ENCODE results near the gene FAM81A. TPM values are rescaled to one million over a fixed set of nuclear protein-coding genes. Genes with fewer than 3 reads are reported as not detected.
"Not testable (repeated sequence)": the region's sequence is repeated elsewhere in the genome, so short reads cannot be mapped to it uniquely, and the experiment has no call there.

The FAM81A gene
- total and polyA plus RNA-seq, 8 donors = 1.9 to 5.0 (median 3.2) TPM

GRCh38 chr15:59396679-59397078, 41.3 kb upstream of the FAM81A start:
- Histone ChIP-seq H3K4me3 (no peak overlapping the region), H3K36me3 (no peaks in the 10 kb centered on the region), H3K27ac (no peak overlapping the region), H3K9me3 (no peaks in the 10 kb centered on the region), H3K4me1 (peaks cover 0 to 9% of the 10 kb centered on the region in 2 donors), H3K27me3 (no peaks in the 10 kb centered on the region)
- TF ChIP-seq CTCF (IDR thresholded peaks at IDR 0.05) = no peak
- no peak for ATAC-seq
- intact Hi-C loops (cut with DNase I) = no loop called here
- no peak for DNase-seq

GRCh38 chr15:59398220-59398619, 39.8 kb upstream of the FAM81A start:
- no peak for ATAC-seq
- no peak overlapping the region for H3K27ac ChIP-seq
- no peaks in the 10 kb centered on the region for H3K9me3 ChIP-seq
- no peaks in the 10 kb centered on the region for H3K27me3 ChIP-seq
- peaks cover 0 to 9% of the 10 kb centered on the region in 2 donors for H3K4me1 ChIP-seq
- no peak overlapping the region for H3K4me3 ChIP-seq
- no peaks in the 10 kb centered on the region for H3K36me3 ChIP-seq
- TF ChIP-seq CTCF (IDR thresholded peaks at IDR 0.05) = no peak
- intact Hi-C loops (cut with DNase I) = no loop called here
- DNase-seq = no peak

- H3K9me3 ChIP-seq = no peaks in the 10 kb centered on the region
- intact Hi-C loops (cut with DNase I) = no loop called here
- H3K36me3 ChIP-seq = no peaks in the 10 kb centered on the region
- ATAC-seq (peak; percentile 64), DNase-seq (no peak)
- H3K27ac ChIP-seq = no peak overlapping the region
- peaks cover 0 to 9% of the 10 kb centered on the region in 2 donors for H3K4me1 ChIP-seq
- no peak for TF ChIP-seq CTCF (IDR thresholded peaks at IDR 0.05)
- H3K27me3 ChIP-seq = no peaks in the 10 kb centered on the region
- no peak overlapping the region for H3K4me3 ChIP-seq
These were observed 38.4 kb upstream of the FAM81A start for GRCh38 chr15:59399465-59400102.

- intact Hi-C loops (cut with DNase I) = no loop called here
- DNase-seq (no peak), ATAC-seq (no peak)
- H3K4me1 ChIP-seq = peaks cover 0 to 9% of the 10 kb centered on the region in 2 donors
- H3K9me3 ChIP-seq = no peaks in the 10 kb centered on the region
- no peaks in the 10 kb centered on the region for H3K36me3 ChIP-seq
- H3K27me3 ChIP-seq = no peaks in the 10 kb centered on the region
- no peak overlapping the region for H3K4me3 ChIP-seq
- no peak for TF ChIP-seq CTCF (IDR thresholded peaks at IDR 0.05)
- no peak overlapping the region for H3K27ac ChIP-seq
These were observed 37.7 kb upstream of the FAM81A start for GRCh38 chr15:59400103-59400813.

- ATAC-seq; intact Hi-C loops (cut with DNase I): not testable (repeated sequence)
These were observed 36.7 kb upstream of the FAM81A start for GRCh38 chr15:59401051-59401823.

More at GRCh38 chr15:59401051-59401823, 36.7 kb upstream of the FAM81A start:
- H3K27ac ChIP-seq, H3K9me3 ChIP-seq, H3K4me3 ChIP-seq, DNase-seq, H3K36me3 ChIP-seq, H3K27me3 ChIP-seq: not testable (repeated sequence)
- peaks cover 0 to 14% of the 10 kb centered on the region in 2 donors for H3K4me1 ChIP-seq

Data from left lung (tissue), 10 donors.